AG09319 (cell line): ENCODE results near the gene PRPF8.
"Not testable (repeated sequence)": the region's sequence is repeated elsewhere in the genome, so short reads cannot be mapped to it uniquely, and the experiment has no call there.

Experiments
- DNase-seq: peaks from one replicate; pipeline ENCODE4 v3.0.0-alpha.2; 2010; ENCODE audit warnings: low read depth; ENCODE audit errors: extremely low read depth
- CTCF ChIP-seq: IDR thresholded peaks from 2 replicates; pipeline ENCODE4 v1.5.1; 2011; ENCODE audit warnings: low read depth, mild to moderate bottlenecking, inconsistent platforms, low read length, moderate library complexity

Gene PRPF8

GRCh38 chr17:1695365-1695764, 10.7 kb upstream of the PRPF8 start:
- no peak for DNase-seq

GRCh38 chr17:1693339-1693738, 8.7 kb upstream of the PRPF8 start:
- DNase-seq = no peak
- TF ChIP-seq CTCF = no peak

More at GRCh38 chr17:1695365-1695764, 10.7 kb upstream of the PRPF8 start:
- TF ChIP-seq CTCF = no peak

GRCh38 chr17:1690544-1691221, 6.0 kb upstream of the PRPF8 start:
- TF ChIP-seq CTCF = no peak
- DNase-seq = no peak

GRCh38 chr17:1688405-1688804, 3.7 kb upstream of the PRPF8 start:
- not testable (repeated sequence) for DNase-seq

- no peak for TF ChIP-seq CTCF
- no peak for DNase-seq
Measured at GRCh38 chr17:1686086-1686485, 1.4 kb upstream of the PRPF8 start.

- no peak for DNase-seq
- TF ChIP-seq CTCF = no peak
Measured at GRCh38 chr17:1683459-1683858, 1.2 kb downstream of the PRPF8 start.

- no peak for DNase-seq
- TF ChIP-seq CTCF = no peak
Measured at GRCh38 chr17:1676401-1676800, 8.3 kb downstream of the PRPF8 start.
